Left renal pelvis (tissue), 4 donors: ENCODE data around the gene ATXN10. TPM values are rescaled to one million over a fixed set of nuclear protein-coding genes. Genes with fewer than 3 reads are reported as not detected.
A peak's percentile ranks its signal among the peaks of the same experiment; 100 is the strongest.
"Not testable (repeated sequence)": the region's sequence is repeated elsewhere in the genome, so short reads cannot be mapped to it uniquely, and the experiment has no call there.

Source experiments
- DNase-seq, 4 donors: peaks; one replicate each; pipeline ENCODE4 v3.0.0-alpha.2; 2013; ENCODE audit warnings: low read depth in 4 of 4, low spot score in 3 of 4
- polyA plus RNA-seq, 4 donors: library from polyadenylated mRNA; unstranded; fragments of 120-200 nt; gene quantifications; one replicate each; pipeline ENCODE4 v1.2.1, GENCODE V29; 2013; ENCODE audit not compliant: insufficient read length in 4 of 4

The ATXN10 gene, protein sequence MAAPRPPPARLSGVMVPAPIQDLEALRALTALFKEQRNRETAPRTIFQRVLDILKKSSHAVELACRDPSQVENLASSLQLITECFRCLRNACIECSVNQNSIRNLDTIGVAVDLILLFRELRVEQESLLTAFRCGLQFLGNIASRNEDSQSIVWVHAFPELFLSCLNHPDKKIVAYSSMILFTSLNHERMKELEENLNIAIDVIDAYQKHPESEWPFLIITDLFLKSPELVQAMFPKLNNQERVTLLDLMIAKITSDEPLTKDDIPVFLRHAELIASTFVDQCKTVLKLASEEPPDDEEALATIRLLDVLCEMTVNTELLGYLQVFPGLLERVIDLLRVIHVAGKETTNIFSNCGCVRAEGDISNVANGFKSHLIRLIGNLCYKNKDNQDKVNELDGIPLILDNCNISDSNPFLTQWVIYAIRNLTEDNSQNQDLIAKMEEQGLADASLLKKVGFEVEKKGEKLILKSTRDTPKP
- 100 to 1,000 TPM; 250 to 339 (median 295) TPM for polyA plus RNA-seq

DNA sequence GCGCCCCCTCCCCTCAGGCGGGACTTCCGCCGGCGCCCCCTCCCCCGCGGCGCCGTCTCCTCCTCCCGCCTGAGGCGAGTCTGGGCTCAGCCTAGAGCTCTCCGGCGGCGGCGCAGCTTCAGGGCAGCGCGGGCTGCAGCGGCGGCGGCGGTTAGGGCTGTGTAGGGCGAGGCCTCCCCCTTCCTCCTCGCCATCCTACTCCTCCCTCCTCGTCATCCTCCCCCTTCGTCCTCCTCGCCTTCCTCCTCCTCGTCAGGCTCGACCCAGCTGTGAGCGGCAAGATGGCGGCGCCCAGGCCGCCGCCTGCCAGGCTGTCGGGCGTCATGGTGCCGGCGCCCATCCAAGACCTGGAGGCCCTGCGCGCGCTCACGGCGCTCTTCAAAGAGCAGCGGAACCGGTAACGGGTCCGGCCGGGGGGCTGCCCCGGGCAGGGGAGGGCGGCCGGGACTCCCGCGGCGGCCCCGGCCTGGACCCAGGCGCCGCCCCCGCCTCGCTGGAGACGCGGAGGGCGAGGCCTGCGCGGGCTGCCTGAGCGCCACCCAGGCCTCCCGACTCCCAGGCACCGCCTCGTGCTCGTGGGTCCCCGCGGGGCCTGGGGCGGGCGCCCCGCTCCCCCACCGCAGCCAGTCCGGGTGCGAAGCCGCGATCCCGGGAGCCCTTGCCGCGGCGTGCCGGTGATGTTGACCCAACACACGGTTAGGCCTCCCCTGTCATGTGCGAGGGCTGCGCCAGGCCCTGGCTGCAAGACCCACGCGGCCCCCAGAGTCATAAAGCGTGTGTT lies at the start of gene ATXN10:
ATXN10 (plus strand) TSS at position 52 of the 781 bp plus-strand sequence; CDS start at position 282, 230 bp downstream.
- DNase-seq = peak; percentile 60 to 73 (median 70)

DNA sequence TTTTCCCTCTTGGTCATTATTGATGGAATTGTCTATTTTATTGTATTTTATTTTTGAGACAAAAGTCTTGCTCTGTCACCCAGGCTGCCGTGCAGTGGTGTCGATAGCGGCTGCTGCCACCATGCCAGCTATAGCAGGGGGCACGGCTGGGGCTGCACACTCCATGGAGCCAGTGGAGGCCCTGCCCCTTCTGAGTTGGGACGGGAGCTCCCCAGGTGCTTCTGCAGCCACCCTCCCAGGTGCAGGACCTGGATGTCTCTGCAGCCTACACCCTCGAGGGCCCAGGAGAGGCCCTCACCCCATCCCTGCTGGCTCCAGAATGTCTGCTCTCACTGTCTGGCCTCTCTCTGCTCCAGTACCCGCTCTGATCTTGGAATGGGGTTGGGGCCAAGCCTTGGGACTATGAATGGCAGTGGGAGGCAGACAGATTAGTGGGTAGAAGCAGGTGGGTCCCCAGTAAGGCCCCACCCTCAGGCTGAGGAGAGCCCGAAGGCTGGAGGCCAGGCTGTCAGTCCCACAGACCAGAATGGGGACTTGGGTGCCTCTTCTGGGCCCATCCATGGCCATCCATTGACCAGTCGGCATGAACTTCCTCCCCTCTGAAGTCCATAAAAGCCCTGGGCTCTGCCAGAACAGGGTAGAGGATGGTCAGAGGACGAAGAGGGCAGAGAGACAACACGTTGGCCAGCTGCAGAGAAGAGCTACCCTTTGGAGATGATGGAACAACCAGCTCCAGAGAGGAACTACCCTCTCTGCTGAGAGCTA lies 49.6 kb upstream of the ATXN10 start:
- no peak for DNase-seq

DNA sequence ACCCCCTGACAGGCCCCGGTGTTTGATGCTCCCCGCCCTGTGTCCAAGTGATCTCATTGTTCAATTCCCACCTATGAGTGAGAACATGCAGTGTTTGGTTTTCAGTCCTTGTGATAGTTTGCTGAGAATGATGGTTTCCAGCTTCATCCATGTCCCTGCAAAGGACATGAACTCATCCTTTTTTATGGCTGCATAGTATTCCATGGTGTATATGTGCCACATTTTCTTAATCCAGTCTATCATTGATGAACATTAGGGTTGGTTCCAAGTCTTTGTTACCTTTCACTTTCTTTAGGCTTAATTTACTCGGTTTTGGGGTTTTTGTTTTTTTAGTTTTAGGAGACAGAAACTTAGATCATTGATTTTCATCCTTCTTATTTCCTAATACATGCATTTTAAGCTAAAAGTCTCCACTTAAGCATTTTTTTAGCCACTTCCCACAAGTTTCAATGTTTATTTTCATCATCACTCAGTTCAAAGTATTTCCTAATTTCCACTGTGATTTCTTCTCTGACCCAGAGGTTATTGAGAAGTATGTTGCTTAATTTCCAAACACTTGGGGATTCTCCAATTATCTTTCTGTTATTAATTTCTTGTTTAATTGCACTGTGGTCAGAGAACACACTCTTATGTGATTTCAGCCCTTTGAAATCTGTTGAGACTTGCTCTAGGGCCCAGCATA lies 48.0 kb upstream of the ATXN10 start:
- not testable (repeated sequence) for DNase-seq

DNA sequence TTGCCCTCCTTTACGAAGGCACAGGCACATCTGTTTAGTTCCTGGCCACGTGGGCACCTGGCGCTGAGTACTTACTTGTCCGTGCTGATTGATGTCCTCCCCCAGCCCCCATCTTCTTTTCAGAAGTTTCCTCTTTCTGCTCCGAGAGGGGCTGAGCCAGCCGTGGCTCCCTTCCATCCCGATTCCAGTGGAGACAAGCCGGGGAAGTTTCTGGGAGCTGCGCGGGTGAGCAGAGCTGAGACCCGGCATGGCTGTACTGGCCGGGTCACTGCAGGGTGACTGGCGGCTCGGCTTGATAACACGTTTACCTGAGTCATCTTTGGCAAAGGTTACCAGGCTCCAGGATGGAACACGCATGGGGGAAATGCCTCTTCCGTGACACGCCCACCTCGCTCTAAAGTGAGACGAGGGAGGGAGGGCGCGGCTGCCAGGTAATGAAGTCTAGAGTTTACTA lies 45.4 kb upstream of the ATXN10 start:
- DNase-seq = no peak

DNA sequence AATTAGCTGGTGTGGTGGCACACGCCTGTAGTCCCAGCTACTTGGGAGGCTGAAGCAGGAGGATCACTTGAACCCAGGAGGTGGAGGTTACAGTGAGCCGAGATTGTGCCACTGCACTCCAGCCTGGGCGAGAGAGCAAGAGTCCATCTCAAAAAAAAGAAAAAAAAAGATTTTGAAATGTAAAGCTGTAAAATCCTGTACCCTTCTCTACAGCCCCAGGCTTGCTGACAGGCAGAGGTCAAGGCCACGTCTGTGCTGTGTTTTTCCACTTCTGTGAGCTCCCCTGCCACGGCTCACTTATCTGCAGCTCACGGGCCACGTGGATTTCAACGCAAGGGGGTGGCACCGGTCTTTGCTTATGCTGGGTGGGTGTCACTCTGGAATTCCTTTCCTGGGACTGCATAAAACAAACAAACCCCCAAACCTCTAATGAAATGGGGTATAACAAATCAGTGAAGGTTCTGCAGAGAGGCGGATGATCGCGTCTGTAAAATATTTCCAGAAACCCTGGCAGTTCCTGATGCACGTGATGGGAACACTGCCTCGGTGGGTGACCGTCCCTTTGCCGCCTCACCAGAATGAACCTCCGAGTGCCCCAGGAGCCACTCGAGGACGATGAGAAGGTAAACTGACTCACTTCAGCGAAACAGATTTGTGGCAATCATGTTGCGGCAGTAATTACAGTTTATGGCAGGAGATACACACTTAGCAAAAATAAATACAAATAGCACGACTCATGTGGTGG lies 44.0 kb upstream of the ATXN10 start:
- DNase-seq = no peak

DNA sequence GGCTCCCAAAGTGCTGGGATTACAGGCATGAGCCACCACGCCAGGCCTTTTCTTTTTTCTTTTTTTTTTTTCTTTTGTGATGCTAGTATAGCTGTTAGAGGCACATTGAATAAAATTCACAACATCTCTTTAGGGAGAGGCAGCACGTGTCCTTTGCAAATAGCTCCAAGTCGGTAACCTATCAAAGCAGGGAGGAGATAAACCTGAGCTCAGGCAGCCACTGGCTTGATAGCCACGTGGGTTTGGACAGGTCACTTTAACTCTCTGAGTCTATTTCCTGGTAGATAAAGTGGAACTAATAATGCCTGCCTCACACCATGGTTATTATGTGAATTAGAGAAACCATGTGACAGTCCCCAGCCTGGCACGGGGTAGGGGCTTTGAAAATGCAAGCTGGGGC lies 43.1 kb upstream of the ATXN10 start:
- DNase-seq = no peak

DNA sequence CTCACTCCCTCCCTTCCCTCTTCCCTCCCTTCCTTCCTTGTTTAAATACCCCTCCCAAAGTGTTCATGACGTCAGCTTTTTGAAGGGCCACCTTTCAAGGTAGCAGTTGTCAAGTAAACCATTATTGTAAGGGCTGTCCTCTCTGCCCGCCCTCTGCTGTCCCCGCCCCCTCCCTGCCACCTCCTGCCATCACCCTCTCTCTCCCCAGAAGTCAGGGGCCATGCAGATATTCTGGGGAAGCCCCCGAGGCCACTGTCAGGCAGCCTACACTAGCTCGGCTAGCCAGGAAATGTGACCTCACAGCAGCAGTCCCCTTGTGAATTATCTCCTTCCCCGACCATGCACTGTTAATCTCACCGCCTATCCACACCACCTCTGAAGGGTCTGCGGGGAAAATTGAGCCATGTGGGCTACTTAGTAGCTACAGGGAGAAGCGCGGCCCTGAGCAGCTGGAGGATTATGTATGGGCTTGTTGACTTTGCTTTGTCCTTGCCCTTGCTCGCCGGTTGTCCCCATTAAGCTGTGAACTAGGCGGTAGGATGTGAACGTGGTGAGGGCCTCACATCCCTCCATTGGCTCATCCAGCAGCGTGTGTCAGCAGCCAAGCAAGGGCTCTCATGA lies 42.1 kb upstream of the ATXN10 start:
- no peak for DNase-seq

DNA sequence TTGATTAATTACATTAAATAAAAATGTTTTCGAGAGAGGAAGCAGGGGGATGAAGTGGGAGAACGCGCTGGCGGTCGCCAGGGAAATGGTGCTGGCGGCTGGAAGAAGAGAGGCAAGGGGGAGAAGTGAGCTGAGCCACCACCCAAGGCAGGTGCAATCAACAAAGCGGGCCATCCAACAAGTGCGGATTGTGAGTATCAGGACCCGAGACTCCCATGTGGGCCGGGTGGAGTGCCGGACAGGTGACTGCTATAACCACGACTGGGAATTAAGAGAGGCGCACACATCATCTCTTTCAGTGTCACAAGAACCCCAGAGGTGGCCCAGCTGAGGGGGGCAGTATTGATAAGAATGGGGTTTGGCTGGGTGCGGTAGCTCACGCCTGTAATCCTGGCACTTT lies 41.2 kb upstream of the ATXN10 start:
- no peak for DNase-seq

DNA sequence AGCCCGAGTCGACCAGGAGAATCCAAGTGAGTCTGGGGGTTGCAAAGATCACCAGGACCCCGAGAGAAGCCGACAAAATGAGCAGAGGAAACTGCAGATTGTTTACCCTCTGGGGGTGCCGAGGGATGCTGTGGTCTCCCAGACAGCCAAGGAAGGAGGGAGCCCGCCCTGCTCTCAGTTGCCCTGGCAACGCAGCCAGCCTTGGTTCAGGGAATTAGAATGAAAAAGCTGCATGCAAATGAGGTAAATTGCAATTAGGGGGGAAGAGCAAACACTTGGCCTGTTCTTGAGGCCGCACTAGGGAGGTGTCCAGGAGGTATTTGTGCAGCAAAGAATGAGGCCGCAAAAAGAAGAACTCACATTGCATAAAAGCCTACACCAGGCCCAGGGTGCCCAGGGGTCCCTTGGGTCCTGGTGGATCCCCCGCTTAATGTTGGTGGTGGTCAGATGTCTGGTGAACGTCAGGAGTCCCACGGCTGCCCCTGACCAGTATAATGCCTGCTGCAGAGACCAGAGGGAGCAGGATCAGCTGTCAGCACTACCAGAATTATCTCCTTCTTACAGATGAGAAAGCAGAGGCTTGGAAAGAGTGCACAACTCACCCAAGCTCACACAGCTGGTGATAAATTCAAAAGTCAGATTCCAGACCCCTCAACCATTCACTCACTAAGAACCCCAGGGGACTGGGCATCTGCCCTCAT lies 40.3 kb upstream of the ATXN10 start:
- no peak for DNase-seq

DNA sequence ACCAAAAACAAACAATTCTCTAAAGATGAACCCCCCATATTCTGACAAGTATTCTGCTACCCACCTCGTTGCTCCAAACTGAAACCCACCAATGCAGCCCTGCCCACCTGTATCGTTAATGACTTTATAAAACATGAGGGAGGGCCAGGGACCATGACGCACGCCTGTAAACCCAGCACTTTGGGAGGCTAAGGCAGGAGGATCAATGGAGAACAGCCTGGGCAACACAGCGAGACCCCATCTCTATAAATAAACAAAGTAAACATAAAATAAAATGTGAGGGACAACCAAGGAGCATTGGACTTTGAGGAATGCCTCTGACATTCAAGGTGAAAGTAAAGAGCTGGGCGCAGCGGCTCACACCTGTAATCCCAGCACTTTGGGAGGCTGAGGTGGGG lies 39.8 kb upstream of the ATXN10 start:
- DNase-seq = no peak

DNA sequence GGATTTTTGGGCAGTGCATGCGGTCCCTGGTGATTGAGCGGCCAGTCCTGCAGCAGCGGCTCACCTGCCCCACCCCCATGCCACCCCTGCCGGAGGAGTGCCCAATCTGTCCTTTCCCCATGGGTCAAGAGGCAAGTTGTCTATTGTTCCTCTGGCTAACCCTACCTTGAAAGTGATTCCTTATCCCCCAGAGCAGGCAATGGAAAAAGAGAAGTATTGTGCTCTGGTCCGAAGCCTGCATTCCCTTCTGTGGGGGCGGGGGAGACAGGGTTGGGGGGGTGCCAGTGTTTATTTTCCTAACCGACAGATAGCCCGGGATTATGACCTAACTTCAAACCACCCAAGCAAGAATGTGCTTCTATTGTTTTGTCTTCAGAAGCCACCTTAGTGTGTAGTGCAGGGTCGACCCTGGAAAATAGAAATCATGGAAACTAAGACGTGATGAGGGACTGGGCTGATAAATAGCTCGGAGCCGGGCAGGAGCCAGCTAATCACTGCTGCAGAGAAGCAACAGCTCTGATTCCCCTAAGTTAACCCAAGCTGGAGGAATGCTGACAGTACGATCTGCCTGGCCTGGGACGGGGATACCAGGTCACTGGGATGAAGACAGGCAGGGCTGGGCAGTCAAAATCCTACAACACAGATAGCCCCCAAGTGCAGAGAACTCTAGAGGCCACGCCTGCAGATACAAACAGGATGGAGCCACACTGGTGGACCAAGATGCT lies 38.7 kb upstream of the ATXN10 start:
- DNase-seq = no peak

DNA sequence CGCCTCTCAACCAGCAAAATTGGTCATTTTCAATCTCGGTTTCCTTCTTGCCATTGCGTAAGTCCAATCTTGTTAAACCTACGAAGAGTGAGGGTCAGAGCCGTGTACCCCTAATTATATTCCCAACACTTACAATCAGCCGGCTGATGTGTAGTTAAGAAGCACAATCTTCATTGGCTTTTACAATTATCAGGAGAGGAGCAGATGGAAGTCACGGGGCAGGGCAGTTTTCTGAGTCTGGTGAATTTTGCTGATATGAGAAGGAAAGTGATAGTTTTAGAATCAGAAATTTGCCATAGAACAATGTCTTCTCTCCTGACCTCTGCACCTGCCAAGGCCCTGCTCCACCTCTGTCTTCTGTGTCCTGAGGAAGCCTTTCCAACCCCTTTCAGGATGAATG lies 35.0 kb upstream of the ATXN10 start:
- DNase-seq = no peak

DNA sequence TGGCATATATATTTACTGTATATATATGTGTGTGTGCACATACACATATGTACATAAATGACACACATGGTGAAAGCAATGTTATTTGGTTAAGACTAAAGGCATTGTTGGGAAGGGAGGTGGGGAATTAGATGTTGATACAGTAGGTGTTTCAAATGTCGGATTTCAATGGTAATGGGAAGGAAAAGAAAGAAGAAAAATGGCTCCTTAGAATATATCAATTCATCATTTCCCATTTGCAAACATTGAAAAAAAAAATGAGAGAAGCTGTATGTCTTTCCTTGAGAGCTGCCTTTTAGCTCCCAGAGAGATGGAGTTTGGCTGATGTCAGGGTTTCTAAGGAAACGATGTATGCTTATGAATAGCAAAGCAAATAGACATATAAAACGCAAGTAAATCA lies 33.4 kb upstream of the ATXN10 start:
- DNase-seq = no peak

DNA sequence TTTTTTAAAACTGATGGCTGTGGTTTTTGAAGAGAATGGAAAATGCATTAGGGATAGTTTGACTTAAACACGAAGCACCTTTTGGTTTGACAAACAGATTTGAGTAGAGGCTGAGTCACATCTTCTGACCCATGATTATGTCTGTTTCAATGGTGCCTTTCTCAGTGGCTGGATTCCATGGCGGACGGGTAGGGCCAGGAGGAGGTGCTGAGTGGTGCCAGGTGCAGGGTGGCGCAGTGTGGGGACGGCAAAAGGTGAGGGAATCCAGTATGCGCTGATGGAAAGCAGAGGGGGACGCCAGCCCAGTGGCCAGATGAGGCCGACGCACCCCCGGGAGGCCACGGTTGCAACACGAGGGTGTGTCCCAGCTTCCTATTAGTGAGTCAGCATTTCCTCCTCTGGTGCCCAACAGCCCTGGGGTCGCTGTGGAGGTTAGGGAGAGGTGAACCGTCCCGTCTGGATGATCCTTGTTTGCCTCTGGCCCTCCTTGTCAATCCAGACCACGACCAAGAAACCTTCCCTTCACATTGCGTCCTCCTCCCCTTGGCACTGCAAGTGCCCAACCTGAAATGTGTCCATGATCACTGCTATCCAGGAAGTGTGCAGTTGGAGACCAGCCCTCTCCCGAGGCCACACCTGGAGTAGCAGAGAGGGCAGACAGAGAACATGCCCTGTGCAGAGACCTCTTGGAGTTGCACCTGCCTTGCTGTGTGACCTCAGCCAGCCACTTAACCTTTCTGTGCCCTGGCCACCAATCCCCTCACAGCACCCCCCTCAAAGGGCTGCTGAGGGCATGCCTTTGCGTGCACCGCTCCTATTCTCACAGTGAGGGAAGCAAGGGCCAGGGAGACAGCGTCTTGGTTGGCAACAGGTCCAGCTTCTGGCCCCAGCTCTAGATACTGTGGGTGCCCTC lies 32.5 kb upstream of the ATXN10 start:
- no peak for DNase-seq

DNA sequence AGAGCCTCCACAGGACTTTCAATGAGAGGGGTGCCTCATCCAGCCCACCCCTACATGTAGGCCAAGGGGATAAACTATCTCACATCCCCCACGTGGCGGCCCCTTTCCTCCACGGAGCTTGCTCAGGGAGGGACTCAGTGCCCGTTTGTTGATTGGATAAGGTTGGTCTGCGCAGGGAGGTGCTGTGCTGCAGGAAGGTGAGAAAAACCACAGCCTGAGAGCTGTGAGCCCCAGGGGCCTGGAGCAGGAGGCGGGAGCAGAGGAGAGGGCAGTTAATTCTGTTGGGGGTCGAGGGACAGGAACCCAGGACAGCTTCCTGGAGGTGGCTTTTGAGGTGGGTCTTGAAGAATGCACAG lies 31.9 kb upstream of the ATXN10 start:
- no peak for DNase-seq

DNA sequence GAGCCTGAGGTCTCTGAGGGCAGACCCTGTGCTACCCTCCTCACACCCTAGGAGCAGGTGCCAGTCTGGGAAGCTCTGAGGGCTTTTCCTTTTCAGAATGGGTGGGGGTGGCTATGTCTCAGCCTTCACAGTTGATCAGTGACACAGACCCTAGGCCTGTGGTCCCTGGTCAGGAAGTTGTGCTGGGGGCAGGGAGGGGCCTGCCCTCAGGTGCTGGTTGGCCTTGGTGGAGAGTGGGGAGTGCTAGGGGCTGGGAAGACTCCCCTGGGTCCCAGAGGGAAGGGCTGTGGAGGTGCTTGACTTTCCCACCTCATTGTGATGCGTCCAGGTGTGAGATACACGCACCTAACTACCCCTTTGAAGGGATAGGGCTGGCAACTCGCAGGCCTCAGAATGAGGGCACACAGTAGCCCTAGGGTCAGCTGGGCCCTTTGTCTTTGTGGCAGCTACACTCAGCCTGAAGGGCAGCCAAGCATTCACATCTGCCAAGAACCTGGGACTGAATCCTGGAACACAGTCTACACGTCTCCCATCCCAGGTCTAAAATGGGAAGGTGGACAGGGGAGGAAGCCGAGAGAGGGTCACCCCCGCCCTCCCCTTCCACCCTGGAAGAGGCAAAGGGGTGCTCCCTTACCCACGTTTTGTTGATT lies 31.2 kb upstream of the ATXN10 start:
- DNase-seq = no peak
